NCI-H2171 (cell line): Measurements from ENCODE around the gene GFRA4.

Experiments used
- DNase-seq: peaks from one replicate; lab custom pipeline; 2025; lab: John Stamatoyannopoulos, UW

The GFRA4 gene

GRCh38 chr20:3694864-3695263, 31.7 kb upstream of the GFRA4 start:
- DNase-seq, result no peak

GRCh38 chr20:3693376-3693775, 30.2 kb upstream of the GFRA4 start:
- DNase-seq, result no peak

- no peak for DNase-seq
Measured at GRCh38 chr20:3692706-3693294, 29.6 kb upstream of the GFRA4 start.

GRCh38 chr20:3691897-3692296, 28.7 kb upstream of the GFRA4 start:
- DNase-seq, result no peak

GRCh38 chr20:3691306-3691705, 28.1 kb upstream of the GFRA4 start:
- DNase-seq, result no peak

- DNase-seq, result no peak
Measured at GRCh38 chr20:3690413-3690812, 27.2 kb upstream of the GFRA4 start.

GRCh38 chr20:3689978-3690377, 26.8 kb upstream of the GFRA4 start:
- DNase-seq, result no peak

- no peak for DNase-seq
Measured at GRCh38 chr20:3687655-3688054, 24.5 kb upstream of the GFRA4 start.

- no peak for DNase-seq
Measured at GRCh38 chr20:3686867-3687321, 23.7 kb upstream of the GFRA4 start.

GRCh38 chr20:3686421-3686820, 23.2 kb upstream of the GFRA4 start:
- no peak for DNase-seq

GRCh38 chr20:3685341-3685740, 22.1 kb upstream of the GFRA4 start:
- DNase-seq, result no peak

GRCh38 chr20:3681931-3682781, 19.0 kb upstream of the GFRA4 start, which contains the start of gene ADAM33:
Gene ADAM33 (minus strand): TSS chr20:3682010. CDS start chr20:3682004, 6 bp downstream.
- no peak for DNase-seq

- no peak for DNase-seq
Measured at GRCh38 chr20:3681352-3681930, 18.2 kb upstream of the GFRA4 start.

GRCh38 chr20:3680701-3681351, 17.6 kb upstream of the GFRA4 start:
- no peak for DNase-seq

GRCh38 chr20:3679749-3680700, 16.8 kb upstream of the GFRA4 start:
- no peak for DNase-seq

- DNase-seq, result no peak
Measured at GRCh38 chr20:3678856-3679720, 15.9 kb upstream of the GFRA4 start.

- no peak for DNase-seq
Measured at GRCh38 chr20:3678198-3678597, 15.0 kb upstream of the GFRA4 start.

GRCh38 chr20:3677733-3678132, 14.5 kb upstream of the GFRA4 start:
- DNase-seq, result no peak

GRCh38 chr20:3674995-3675900, 12.0 kb upstream of the GFRA4 start:
- DNase-seq, result no peak
